NT2/D1 (cell line): ENCODE results near the gene ARPIN.

Source experiments
- DNase-seq: peaks from one replicate; pipeline ENCODE4 v3.0.0-alpha.2; 2011; ENCODE audit warnings: low read depth, low spot score
- H3K27me3 ChIP-seq: 2 replicates; pipeline ENCODE4 v1.6.0; 2011; ENCODE audit warnings: mild to moderate bottlenecking; ENCODE audit not compliant: insufficient read length, insufficient read depth
- H3K36me3 ChIP-seq: 2 replicates; pipeline ENCODE4 v1.6.1; 2011; ENCODE audit warnings: mild to moderate bottlenecking, low read length, mixed read lengths; ENCODE audit not compliant: insufficient read depth, insufficient read length
- H3K4me1 ChIP-seq: 2 replicates; pipeline ENCODE4 v1.5.1; 2011; ENCODE audit not compliant: insufficient read depth, insufficient read length
- H3K4me3 ChIP-seq: 2 replicates; pipeline ENCODE4 v1.5.1; 2011; ENCODE audit warnings: low read depth; ENCODE audit not compliant: insufficient read length
- H3K9ac ChIP-seq: 2 replicates; pipeline ENCODE4 v1.6.0; 2011; ENCODE audit warnings: low read depth; ENCODE audit not compliant: insufficient read length
- H3K9me3 ChIP-seq: 2 replicates; pipeline ENCODE4 v1.5.1; 2011; ENCODE audit warnings: mild to moderate bottlenecking, low read length; ENCODE audit not compliant: insufficient read depth
- SUZ12 ChIP-seq: IDR thresholded peaks from 2 replicates; pipeline ENCODE4 v1.6.1; 2011; ENCODE audit not compliant: insufficient read length, insufficient read depth; ENCODE audit errors: extremely low read depth
- YY1 ChIP-seq: IDR thresholded peaks from 2 replicates; pipeline ENCODE4 v1.6.1; 2011; ENCODE audit not compliant: insufficient read length, insufficient read depth
- ZNF274 ChIP-seq: IDR thresholded peaks from 2 replicates; pipeline ENCODE4 v1.6.1; 2011; ENCODE audit warnings: mild to moderate bottlenecking, low read depth, low read length

The ARPIN gene

DNA sequence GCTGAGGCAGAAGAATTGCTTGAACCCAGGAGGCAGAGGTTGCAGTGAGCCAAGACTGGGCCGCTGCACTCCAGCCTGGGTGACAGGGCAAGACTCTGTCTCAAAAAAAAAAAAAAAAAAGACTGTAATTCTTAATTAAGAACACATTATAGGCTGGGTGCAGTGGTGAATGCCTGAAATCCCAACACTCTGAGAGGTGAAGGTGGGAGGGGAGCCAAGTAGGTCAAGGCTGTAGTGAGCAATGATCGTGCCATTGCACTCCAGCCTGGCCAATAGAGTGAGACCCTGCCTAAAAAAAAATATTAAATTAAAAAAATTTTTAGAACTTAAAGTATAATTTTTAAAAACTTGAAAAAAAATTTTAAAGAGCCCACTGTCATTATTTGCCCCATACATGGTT lies 13.4 kb upstream of the ARPIN start:
- no peak for DNase-seq
- no peak overlapping the region for H3K9ac ChIP-seq
- TF ChIP-seq SUZ12 (no peak), YY1 (no peak), ZNF274 (no peak)

DNA sequence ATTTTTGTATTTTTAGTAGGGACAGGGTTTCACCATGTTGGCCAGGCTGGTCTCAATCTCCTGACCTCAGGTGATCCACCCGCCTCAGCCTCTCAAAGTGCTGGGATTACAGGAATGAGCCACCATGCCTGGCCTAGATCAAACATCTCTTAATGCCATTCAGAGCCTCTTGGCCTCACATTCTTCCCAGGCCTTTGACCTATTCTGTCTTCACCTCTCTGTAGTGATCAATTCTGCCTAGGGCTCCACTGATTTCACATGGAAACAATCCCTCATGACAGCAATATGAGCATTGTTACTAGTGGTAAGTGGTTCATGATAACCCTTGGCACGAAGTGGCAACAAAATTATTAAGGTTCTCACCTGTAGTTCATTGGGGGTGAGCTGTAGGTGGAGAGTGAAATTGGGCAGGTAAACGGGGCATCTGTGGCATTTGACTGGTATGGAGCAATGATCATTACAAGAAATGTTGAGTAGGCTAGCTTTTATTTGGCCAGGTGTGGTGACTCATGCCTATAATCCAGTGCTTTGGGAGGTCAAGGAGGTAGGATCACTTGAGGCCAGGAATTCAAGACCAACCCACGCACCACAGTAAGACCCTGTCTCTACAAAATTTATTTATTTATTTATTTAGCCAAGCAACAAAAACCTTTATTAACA lies 4.8 kb upstream of the ARPIN start:
- no peak for DNase-seq
- Histone ChIP-seq H3K27me3 (no peaks in the 10 kb centered on the region), H3K4me3 (no peak overlapping the region), H3K4me1 (peaks cover 2% of the 10 kb centered on the region), H3K9me3 (no peaks in the 10 kb centered on the region), H3K36me3 (no peaks in the 10 kb centered on the region), H3K9ac (no peak overlapping the region)
- no peak for TF ChIP-seq ZNF274
- TF ChIP-seq YY1: no peak
- no peak for TF ChIP-seq SUZ12

More for the DNA sequence above, 13.4 kb upstream of the ARPIN start:
- no peaks in the 10 kb centered on the region for H3K36me3 ChIP-seq
- no peaks in the 10 kb centered on the region for H3K27me3 ChIP-seq
- H3K4me3 ChIP-seq: no peak overlapping the region
- H3K4me1 ChIP-seq: no peaks in the 10 kb centered on the region
- no peaks in the 10 kb centered on the region for H3K9me3 ChIP-seq

DNA sequence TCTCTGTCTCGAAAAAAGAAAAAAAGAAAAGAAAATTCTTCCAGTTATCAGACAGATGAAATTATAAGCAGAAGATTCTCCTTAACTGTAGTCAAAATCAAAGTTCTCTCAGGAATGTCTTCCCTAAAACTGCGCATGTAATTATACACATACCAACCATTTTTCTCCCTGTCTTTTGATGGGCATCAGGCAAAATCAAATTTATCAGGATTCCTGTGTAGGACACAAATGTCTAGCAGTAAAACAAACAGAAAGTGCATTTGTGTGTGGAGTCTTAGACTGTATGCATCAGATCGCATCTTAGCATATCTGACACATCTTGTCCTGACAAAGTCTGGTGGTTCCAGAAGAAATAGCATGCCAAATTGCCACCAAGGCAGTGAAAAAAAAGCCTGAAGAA lies 3.9 kb upstream of the ARPIN start:
- peaks cover 2% of the 10 kb centered on the region for H3K4me1 ChIP-seq
- TF ChIP-seq SUZ12 (no peak), ZNF274 (no peak), YY1 (no peak)
- H3K9me3 ChIP-seq: no peaks in the 10 kb centered on the region
- no peak for DNase-seq
- no peaks in the 10 kb centered on the region for H3K36me3 ChIP-seq
- H3K9ac ChIP-seq: no peak overlapping the region
- no peaks in the 10 kb centered on the region for H3K27me3 ChIP-seq
- no peak overlapping the region for H3K4me3 ChIP-seq

DNA sequence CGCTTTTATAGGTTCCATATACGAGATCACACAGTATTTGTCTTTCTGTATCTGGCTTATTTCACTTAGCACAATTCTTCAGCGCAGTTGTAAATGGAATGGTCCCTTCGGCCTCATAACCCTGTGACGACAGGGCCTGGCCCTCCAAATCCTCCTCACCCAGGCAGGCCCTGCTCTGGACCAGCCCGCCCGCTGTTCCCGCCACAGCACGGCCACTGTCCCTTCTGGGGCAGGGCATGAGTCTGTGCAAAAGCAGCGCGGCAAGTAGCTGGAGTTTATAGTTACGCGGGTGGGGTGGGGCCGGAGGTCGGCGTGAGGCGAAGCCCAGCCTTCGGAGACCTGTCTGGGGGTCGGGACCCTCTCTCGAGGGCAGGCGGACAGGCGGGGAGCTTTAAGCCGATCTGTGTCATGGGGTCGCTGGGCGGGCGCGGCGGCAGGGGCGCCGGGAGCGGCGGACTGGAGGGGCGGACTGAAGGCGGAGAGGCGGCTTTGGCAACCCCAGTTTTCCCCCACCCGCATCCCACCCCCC lies 543 bp downstream of the ARPIN start:
- Histone ChIP-seq H3K4me1 (peaks cover 2% of the 10 kb centered on the region), H3K4me3 (peak overlapping the region; percentile 55), H3K36me3 (peaks cover 10% of the 10 kb centered on the region), H3K9me3 (no peaks in the 10 kb centered on the region), H3K27me3 (no peaks in the 10 kb centered on the region), H3K9ac (peak overlapping the region; percentile 90)
- DNase-seq: no peak
- TF ChIP-seq YY1: no peak
- TF ChIP-seq SUZ12: no peak
- TF ChIP-seq ZNF274: no peak

DNA sequence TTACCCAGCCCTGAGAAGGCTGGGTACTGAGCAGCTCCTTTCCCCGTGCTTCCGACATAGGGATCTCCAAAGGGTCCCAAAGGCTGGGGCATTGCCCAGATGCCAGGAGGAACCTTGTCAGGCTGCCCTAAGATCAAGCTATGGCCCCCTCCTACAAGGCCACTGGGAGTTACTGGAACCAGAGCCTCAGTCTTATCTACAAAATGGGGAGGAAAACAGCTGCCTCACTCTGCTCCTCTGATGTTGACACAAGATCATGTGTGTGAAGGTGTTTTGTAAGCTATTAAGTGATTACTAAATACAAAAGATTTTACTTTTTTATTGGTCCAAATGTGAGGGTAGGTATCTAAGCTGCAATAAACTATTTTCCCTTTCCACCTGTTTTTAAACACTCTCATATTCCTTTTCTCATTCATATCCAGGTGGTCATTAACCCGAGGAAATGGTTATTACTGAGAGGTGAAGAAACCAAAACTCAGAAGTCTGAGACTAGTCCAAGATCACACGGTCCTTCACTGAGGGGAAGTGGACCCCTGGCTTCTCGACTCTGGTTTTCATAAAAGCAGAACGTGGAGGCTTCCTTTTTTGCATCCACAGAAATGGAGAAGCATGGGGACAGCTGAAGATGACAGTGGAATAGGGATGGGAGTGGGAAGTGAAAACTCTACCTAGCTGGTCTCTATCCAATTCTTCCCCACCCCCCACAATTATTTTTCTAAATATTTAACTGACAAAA lies 1.7 kb downstream of the ARPIN start:
- H3K4me1 ChIP-seq: peaks cover 2% of the 10 kb centered on the region
- no peak overlapping the region for H3K9ac ChIP-seq
- DNase-seq: no peak
- no peaks in the 10 kb centered on the region for H3K27me3 ChIP-seq
- no peak overlapping the region for H3K4me3 ChIP-seq
- peaks cover 15% of the 10 kb centered on the region for H3K36me3 ChIP-seq
- TF ChIP-seq SUZ12 (no peak), ZNF274 (no peak), YY1 (no peak)
- no peaks in the 10 kb centered on the region for H3K9me3 ChIP-seq

DNA sequence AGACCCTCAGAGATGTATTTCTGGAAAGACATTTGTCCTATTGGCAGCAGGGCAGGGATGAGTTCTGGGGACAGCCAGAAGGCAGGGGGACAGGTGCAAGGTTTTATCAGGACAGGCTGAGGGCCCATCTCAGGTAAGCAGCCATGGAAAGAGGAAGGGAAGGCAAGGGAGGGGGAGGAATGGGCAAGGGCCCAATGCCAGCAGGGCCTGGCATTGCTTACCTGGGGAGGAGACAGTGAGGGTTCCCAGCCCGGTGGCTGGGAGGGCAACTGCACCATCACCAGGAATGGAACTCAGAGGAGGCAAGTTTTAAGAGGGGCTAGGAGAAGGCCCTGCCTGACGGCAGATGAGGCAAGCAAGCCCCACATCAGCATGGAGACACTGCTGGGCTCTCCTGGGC lies 3.1 kb downstream of the ARPIN start:
- Histone ChIP-seq H3K36me3 (peaks cover 15% of the 10 kb centered on the region), H3K4me3 (no peak overlapping the region), H3K4me1 (peaks cover 2% of the 10 kb centered on the region), H3K27me3 (no peaks in the 10 kb centered on the region), H3K9ac (no peak overlapping the region), H3K9me3 (no peaks in the 10 kb centered on the region)
- TF ChIP-seq YY1: no peak
- TF ChIP-seq SUZ12: no peak
- no peak for TF ChIP-seq ZNF274
- no peak for DNase-seq

DNA sequence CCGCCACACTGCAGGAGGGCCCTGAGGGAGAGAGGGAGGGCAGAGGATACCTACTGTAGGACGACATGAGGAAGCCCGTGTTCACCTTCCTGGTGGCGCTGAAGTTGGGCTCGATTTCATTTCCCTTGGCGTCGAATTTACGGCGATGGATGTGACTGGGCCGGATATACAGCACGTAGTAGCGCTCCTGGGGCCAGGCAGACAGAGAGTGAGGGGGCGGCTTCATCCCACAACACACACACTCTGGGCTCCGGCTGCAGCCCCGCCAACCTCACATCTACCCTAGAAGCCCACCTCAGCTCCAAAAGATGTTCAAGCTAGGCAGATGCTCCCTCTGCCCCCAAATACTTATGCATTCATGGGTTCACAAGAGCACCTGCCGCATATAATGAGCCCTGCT lies 4.5 kb downstream of the ARPIN start:
- Histone ChIP-seq H3K27me3 (no peaks in the 10 kb centered on the region), H3K36me3 (peaks cover 23% of the 10 kb centered on the region), H3K4me1 (peaks cover 2% of the 10 kb centered on the region), H3K4me3 (no peak overlapping the region), H3K9me3 (no peaks in the 10 kb centered on the region), H3K9ac (no peak overlapping the region)
- no peak for DNase-seq
- TF ChIP-seq YY1: no peak
- TF ChIP-seq ZNF274: no peak
- no peak for TF ChIP-seq SUZ12
